UCSD-AML1 (cell line): ENCODE results near the gene PSMD3.
"Not testable (repeated sequence)": the region's sequence is repeated elsewhere in the genome, so short reads cannot be mapped to it uniquely, and the experiment has no call there.

Experiments used
- DNase-seq: peaks from one replicate; lab custom pipeline; 2025; ENCODE audit not compliant: unreplicated experiment; lab: John Stamatoyannopoulos, UW

PSMD3 gene

DNA sequence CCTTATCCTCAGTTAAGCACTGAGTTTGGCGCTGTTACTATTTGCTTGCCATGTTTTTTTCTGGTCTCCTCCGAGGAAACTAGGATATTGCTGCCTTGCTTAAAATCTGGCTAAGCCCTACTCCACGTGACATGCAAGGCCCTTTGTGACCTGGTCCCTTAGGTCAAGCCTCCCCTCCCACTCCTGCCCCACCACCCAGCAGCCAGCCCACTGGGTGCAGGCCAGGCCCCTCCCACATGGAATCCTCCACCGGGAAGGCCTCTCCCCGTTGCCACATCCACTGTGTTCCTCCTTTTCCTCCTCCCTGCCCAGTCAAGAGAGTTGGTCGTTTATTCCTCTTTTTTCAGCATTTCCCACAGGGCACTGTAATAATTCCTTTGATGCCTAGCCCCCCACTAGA, 16.2 kb downstream of the PSMD3 start:
- DNase-seq: no peak

DNA sequence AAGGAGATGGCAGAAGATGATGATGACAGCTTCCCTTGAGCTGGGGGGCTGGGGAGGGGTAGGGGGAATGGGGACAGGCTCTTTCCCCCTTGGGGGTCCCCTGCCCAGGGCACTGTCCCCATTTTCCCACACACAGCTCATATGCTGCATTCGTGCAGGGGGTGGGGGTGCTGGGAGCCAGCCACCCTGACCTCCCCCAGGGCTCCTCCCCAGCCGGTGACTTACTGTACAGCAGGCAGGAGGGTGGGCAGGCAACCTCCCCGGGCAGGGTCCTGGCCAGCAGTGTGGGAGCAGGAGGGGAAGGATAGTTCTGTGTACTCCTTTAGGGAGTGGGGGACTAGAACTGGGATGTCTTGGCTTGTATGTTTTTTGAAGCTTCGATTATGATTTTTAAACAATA, 16.9 kb downstream of the PSMD3 start:
- no peak for DNase-seq

DNA sequence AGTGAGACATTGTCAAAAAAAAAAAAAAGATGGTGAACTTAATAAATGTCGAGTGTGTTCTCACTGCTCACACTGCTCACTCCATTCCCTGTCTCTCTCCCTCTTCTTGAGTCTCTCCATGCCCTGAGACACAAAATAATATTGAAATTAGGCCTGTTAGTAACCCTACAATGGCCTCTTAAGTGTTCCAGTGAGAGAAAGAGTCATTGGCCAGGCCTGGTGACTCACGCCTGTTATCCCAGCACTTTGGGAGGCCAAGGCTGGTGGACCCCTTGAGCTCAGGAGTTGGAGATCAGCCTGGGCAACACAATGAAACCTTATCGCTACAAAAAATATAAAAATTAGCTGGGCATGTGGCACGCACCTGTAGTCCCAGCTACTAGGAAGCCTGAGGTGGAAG, 18.5 kb downstream of the PSMD3 start:
- DNase-seq: no peak

DNA sequence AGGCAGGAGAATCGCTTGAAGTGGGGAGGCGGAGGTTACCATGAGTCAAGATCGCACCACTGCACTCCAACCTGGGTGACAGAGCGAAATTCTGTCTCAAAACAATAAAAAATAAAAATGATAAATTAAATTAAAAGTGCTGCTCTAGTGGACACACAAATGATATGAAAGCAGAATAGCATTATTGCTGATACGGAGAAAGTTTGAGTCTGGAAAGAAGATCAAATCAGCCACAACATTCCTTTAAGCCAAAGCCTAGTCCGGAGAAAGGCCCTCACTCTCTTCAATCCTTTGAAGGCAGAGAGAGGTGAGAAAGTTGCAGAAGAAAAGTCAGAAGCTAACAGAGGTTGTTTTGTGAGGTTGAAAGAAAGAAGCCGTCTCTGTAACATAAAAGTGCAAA, 19.6 kb downstream of the PSMD3 start:
- DNase-seq: no peak

DNA sequence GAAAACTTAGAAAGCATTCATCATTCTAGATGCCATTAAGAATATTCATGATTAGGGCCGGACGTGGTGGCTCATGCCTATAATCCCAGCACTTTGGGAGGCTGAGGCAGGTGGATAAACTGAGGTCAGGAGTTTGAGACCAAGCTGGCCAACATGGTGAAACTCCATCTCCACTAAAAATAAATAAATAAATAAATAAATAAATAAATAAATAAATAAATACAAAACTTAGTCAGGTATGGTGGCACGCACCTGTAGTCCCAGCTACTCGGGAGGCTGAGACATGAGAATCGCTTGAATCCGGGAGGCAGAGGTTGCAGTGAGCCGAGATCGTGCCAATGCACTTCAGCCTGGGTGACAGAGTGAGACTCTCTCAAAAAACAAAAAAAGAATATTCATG, 20.7 kb downstream of the PSMD3 start:
- DNase-seq: not testable (repeated sequence)

DNA sequence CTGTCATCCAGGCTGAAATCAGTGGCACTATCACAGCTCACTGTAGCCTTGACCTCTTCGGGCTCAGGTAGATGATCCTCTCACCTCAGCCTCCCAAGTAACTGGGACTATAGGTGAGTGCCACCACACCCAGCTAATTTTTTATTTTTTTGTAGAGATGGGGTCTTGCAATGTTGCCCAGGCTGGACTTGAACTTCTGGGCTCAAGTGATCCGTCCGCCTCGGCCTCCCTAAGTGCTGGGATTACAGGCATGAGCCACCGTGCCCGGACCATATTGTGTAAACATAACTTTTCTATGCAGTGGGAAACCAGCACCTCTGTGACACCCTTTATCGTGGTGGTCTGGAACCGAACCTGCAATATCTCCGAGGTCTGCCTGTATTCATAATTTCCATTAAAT, 23.5 kb downstream of the PSMD3 start:
- DNase-seq: no peak

DNA sequence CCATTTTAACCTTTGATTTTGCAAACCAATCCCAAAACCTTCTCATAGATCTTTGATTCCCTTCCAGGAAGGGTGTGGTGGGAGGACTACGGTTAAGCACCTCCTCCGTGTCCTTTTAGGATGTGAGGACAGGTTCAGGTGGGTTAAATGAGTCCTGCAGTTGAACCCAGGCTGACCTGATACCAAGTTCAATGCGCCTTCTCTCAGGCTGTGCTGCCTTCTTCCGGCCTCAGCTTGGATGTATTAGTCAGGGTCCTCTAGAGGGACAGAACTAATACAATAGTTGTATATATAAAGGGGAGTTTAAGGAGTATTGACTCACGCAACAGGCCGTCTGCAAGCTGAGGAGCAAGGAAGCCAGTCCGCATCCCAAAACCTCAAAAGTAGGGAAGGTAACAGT, 24.1 kb downstream of the PSMD3 start:
- DNase-seq: no peak

DNA sequence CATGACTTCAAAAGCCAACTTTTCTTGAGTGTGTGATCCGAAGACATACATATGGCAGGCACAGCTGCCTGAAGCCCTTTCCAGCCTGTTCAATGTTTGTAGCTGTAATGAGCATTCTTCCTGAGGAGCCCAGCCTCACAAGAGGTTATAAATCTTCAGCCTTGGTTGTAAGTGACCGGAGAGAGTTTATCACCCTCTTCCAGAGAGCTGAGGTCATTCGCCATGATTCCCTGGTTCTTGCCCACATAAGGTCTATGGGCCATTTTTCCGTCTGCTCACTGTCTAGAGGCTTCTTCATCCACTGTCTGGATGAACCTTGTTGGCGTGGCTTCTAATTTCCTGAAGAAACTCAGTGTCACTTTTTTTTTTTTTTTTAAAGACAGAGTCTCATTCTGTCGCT, 24.9 kb downstream of the PSMD3 start:
- DNase-seq: no peak

DNA sequence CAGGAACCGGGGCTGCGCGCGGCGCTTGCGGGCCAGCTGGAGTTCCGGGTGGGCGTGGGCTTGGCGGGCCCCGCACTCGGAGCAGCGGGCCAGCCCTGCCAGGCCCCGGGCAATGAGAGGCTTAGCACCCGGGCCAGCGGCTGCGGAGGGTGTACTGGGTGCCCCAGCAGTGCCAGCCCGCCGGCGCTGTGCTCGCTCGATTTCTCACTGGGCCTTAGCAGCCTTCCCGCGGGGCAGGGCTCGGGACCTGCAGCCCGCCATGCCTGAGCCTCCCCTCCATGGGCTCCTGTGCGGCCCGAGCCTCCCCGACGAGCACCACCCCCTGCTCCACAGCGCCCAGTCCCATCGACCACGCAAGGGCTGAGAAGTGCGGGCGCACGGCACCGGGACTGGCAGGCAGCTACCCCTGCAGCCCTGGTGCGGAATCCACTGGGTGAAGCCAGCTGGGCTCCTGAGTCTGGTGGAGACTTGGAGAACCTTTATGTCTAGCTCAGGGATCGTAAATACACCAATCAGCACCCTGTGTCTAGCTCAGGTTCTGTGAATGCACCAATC, 30.4 kb downstream of the PSMD3 start:
- not testable (repeated sequence) for DNase-seq

DNA sequence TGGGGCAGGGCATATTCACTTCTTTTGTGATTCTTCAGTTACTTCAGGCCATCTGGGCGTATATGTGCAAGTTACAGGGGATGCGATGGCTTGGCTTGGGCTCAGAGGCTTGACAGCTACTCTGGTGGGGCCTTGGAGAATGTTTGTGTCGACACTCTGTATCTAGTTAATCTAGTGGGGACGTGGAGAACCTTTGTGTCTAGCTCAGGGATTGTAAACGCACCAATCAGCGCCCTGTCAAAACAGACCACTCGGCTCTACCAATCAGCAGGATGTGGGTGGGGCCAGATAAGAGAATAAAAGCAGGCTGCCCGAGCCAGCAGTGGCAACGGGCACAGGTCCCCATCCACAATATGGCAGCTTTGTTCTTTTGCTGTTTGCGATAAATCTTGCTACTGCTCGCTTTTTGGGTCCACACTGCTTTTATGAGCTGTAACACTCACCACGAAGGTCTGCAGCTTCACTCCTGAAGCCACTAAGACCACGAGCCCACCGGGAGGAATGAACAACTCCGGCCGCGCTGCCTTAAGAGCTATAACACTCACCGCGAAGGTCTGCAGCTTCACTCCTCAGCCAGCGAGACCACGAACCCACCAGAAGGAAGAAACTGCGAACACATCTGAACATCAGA, 31.5 kb downstream of the PSMD3 start:
- DNase-seq: not testable (repeated sequence)

DNA sequence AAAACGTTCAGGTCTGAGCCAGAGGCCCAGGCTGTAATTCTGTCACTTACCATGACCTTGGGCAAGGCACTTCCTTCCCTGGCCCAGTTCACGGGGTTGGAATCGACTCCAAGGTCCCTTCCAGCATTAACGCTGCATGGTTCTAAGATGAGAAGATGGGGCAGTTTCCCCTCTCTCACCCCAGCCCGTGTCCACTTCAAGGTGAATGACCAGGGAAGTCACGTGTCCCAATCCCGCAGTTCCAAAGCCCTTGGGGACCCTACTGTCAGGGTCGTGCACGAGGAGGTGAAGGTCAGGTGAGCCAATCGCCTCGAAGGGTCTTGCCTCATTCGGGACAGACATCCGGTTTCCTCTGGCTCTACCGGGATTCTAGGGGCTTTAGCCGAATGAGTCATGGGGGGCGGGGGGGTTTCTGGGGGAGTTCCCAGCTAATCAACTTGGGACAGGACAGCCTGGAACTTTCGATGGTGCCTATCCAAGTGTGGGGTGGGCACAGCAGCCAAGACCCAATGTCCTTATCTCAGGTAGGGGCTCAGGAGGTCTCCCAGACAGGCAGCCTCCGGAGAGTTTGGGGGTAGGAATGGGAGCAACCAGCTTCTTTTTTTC, 33.9 kb downstream of the PSMD3 start:
- DNase-seq: no peak

DNA sequence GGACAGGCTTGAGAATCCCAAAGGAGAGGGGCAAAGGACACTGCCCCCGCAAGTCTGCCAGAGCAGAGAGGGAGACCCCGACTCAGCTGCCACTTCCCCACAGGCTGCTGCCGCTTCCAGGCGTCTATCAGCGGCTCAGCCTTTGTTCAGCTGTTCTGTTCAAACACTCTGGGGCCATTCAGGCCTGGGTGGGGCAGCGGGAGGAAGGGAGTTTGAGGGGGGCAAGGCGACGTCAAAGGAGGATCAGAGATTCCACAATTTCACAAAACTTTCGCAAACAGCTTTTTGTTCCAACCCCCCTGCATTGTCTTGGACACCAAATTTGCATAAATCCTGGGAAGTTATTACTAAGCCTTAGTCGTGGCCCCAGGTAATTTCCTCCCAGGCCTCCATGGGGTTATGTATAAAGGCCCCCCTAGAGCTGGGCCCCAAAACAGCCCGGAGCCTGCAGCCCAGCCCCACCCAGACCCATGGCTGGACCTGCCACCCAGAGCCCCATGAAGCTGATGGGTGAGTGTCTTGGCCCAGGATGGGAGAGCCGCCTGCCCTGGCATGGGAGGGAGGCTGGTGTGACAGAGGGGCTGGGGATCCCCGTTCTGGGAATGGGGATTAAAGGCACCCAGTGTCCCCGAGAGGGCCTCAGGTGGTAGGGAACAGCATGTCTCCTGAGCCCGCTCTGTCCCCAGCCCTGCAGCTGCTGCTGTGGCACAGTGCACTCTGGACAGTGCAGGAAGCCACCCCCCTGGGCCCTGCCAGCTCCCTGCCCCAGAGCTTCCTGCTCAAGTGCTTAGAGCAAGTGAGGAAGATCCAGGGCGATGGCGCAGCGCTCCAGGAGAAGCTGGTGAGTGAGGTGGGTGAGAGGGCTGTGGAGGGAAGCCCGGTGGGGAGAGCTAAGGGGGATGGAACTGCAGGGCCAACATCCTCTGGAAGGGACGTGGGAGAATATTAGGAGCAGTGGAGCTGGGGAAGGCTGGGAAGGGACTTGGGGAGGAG, 34.7 kb downstream of the PSMD3 start, which contains the start of gene CSF3:
Gene CSF3 (plus strand): TSS at position 436 of the 993 bp plus-strand sequence. CDS start 35 bp downstream, at position 471.
- DNase-seq: peak; percentile 62

DNA sequence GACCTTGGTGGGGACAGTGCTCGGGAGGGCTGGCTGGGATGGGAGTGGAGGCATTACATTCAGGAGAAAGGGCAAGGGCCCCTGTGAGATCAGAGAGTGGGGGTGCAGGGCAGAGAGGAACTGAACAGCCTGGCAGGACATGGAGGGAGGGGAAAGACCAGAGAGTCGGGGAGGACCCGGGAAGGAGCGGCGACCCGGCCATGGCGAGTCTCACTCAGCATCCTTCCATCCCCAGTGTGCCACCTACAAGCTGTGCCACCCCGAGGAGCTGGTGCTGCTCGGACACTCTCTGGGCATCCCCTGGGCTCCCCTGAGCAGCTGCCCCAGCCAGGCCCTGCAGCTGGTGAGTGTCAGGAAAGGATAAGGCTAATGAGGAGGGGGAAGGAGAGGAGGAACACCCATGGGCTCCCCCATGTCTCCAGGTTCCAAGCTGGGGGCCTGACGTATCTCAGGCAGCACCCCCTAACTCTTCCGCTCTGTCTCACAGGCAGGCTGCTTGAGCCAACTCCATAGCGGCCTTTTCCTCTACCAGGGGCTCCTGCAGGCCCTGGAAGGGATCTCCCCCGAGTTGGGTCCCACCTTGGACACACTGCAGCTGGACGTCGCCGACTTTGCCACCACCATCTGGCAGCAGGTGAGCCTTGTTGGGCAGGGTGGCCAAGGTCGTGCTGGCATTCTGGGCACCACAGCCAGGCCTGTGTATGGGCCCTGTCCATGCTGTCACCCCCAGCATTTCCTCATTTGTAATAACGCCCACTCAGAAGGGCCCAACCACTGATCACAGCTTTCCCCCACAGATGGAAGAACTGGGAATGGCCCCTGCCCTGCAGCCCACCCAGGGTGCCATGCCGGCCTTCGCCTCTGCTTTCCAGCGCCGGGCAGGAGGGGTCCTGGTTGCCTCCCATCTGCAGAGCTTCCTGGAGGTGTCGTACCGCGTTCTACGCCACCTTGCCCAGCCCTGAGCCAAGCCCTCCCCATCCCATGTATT, 35.7 kb downstream of the PSMD3 start:
- no peak for DNase-seq

DNA sequence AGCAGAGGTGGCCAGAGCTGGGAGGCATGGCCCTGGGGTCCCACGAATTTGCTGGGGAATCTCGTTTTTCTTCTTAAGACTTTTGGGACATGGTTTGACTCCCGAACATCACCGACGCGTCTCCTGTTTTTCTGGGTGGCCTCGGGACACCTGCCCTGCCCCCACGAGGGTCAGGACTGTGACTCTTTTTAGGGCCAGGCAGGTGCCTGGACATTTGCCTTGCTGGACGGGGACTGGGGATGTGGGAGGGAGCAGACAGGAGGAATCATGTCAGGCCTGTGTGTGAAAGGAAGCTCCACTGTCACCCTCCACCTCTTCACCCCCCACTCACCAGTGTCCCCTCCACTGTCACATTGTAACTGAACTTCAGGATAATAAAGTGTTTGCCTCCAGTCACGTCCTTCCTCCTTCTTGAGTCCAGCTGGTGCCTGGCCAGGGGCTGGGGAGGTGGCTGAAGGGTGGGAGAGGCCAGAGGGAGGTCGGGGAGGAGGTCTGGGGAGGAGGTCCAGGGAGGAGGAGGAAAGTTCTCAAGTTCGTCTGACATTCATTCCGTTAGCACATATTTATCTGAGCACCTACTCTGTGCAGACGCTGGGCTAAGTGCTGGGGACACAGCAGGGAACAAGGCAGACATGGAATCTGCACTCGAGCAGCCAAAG, 36.9 kb downstream of the PSMD3 start:
- DNase-seq: no peak

DNA sequence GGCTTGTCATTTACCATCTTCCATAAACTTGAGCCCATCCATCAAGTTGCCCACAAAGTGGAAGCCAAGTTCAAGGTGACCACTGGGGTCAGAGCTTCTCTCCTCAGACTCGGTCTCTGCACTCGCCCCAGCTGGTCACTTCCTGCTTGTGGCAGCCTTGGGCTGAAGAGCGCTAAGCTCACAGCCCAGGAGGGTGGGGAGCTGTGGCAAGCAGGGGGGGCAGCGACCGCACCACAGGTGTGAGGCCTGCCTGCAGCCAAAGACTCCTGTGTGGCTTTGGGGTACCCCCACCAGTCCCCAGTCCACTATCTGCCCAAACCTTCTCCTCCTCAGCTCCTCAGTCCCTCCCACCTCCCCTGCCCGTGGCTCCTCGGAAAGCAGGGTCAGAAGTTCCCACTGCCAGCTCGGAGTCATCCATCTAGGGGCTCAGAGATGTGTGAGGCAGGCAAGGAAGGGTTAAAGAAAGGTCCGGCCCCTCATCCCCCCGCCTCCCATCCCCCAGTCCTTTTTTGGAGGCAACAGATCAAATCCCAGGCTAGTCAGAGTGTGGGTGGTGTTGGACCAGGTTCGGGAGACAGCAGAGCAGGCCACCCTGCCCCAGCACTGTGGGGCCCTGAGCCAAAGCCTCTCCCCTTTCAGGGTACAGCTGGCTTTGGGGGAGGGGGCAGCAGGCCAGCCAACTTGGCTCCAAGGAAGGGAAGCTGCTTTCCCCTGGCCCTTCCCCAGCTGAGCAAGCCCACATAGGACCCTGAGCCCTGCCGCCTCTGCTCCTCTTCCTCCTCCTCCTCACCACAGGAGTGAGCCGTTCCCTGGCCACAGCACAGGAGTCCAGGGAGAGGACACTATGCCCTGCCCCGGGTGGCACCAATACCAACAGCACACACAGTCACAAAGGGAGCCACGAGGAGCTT, 37.9 kb downstream of the PSMD3 start:
- DNase-seq: no peak

DNA sequence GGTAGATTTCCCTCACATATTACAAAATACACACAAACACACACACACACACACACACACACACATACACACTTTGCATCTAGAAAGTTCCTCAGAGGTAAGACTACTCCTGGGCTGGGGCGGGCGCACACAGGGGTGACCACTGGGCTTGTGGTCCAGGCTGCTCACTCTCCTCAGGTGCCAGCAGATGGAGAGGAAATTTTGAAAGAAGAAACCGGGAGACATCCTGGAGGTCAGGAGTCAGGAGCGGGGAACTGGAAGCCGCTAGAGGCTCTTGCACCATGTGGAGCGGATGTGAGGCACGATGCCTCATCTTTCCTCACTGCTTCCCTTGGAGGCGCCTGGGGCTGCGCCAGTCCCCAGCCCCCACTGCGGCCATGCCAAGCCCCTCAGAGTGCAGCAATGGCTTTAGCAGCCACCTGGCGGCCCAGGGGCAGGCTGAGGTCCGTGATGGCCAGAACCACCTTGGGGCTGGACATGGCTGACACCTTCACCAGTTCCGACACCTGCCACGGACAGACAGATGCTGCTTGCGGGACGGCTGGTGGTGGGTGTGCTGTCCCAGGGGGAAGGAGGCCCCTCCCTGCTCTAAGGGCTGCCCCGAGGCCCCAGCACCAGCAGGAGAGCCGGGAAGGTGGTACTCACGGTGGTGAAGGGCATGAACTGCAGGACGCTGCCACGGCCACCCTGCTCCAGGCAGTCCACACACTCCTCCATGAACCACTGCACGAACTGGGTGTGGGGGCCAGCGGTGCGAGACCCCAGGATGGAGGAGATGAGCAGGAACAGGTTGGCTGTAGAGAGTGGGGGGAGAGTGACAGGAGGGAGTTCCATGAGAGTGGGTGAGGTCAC, 38.8 kb downstream of the PSMD3 start:
- no peak for DNase-seq

DNA sequence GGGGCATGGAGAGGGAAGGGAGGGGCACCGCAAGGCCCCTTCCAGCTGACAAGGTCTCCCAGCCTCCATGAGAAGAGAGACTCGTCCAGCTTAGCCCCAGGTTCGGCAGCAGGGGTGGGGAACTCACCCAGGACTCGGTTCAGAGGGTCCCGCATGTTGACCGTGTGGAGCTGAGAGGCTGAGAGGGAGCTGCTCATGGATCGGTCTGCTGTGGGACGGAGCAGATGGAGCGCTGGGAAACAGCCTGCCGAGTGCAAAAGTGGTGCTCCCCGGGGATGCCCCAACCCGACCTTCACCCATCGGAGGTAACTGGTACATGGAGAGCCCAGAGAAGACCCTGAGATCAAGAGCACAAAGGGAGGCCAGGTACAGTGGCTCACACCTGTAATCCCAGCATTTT, 39.5 kb downstream of the PSMD3 start:
- DNase-seq: no peak

DNA sequence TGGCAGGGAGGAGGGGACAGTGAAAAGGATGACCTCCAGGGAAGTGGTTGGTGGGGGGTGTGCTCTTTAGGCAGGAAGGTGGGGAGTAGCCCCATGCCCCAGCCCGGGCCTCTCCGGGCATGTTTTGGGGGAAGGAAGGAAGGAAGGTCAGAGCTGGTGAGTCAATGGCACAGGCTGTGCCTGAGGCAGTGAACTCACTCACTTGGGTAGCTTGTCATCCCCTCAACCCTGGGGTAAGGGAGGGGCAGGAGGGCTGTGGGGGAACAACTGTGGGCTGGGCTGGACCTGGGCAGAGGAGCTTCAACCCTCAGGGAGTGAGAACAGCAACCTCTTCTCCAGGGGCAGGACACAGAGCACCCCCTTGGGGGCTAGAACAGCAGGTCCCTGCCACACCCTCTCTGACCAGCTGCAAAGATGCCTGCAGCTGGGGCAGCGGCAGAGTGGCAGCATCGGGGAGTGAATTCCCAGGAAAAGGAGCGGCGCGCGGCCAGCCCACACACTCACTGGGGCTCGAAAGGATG, 40.9 kb downstream of the PSMD3 start:
- peak; percentile 51 for DNase-seq
